Large intestine (tissue), 3 donors: ENCODE data around the gene SORCS2. TPM values are rescaled to one million over a fixed set of nuclear protein-coding genes. Genes with fewer than 3 reads are reported as not detected.

Experiments used
- DNase-seq, 2 donors: peaks; one replicate each; pipeline versions ENCODE4 v3.0.0 to v3.0.0-alpha.2; 2013
- H3K27ac ChIP-seq: one replicate; pipeline ENCODE4 v1.5.1; 2013; ENCODE audit warnings: low read length
- H3K27me3 ChIP-seq: 2 replicates; pipeline ENCODE4 v1.6.1; 2013; ENCODE audit warnings: low read length; ENCODE audit not compliant: control insufficient read depth, insufficient read depth
- H3K36me3 ChIP-seq: 2 replicates; pipeline ENCODE4 v1.6.1; 2013; ENCODE audit warnings: low read length; ENCODE audit not compliant: control insufficient read depth, insufficient read depth
- H3K4me1 ChIP-seq: one replicate; pipeline ENCODE4 v1.6.1; 2013; ENCODE audit warnings: low read length; ENCODE audit not compliant: control insufficient read depth, insufficient read depth
- H3K4me3 ChIP-seq: one replicate; pipeline ENCODE4 v1.5.1; 2013; ENCODE audit warnings: low read length
- H3K9me3 ChIP-seq: one replicate; pipeline ENCODE4 v1.6.1; 2013; ENCODE audit warnings: mild to moderate bottlenecking, low read depth, low read length, moderate library complexity; ENCODE audit not compliant: control insufficient read depth
- WGBS: methylation state at CpG from one replicate; pipeline ENCODE4 v1.1.5; 2013; ENCODE audit warnings: low lambda C conversion rate; ENCODE audit not compliant: insufficient coverage; 5-methylcytosine and 5-hydroxymethylcytosine counted together
- polyA plus RNA-seq: library from polyadenylated mRNA; unstranded; fragments of 120-200 nt; gene quantifications from one replicate; pipeline ENCODE4 v1.2.1, GENCODE V29; 2013

The SORCS2 gene
- polyA plus RNA-seq, 1 donor, result 3.6 TPM

GRCh38 chr4:7462509-7462971 lies 270.2 kb downstream of the SORCS2 start:
- H3K4me3 ChIP-seq, result no peak overlapping the region
- H3K36me3 ChIP-seq, result no peaks in the 10 kb centered on the region
- peaks cover 5% of the 10 kb centered on the region for H3K4me1 ChIP-seq
- peak; percentile 38 to 60 for DNase-seq
- peaks cover 8% of the 10 kb centered on the region for H3K27me3 ChIP-seq
- no peak overlapping the region for H3K27ac ChIP-seq
- no CpG with 5 or more reads among the region's 11 CpGs for WGBS
- peaks cover 4% of the 10 kb centered on the region for H3K9me3 ChIP-seq

- Histone ChIP-seq H3K27ac (no peak overlapping the region), H3K9me3 (peaks cover 4% of the 10 kb centered on the region), H3K4me3 (no peak overlapping the region), H3K27me3 (peaks cover 8% of the 10 kb centered on the region), H3K36me3 (no peaks in the 10 kb centered on the region), H3K4me1 (peaks cover 5% of the 10 kb centered on the region)
- no CpG with 5 or more reads among the region's 20 CpGs for WGBS
- no peak for DNase-seq
Observed at GRCh38 chr4:7463566-7464258, 271.4 kb downstream of the SORCS2 start.

- Histone ChIP-seq H3K27me3 (peaks cover 8% of the 10 kb centered on the region), H3K36me3 (no peaks in the 10 kb centered on the region), H3K4me1 (peaks cover 5% of the 10 kb centered on the region), H3K9me3 (peaks cover 4% of the 10 kb centered on the region), H3K4me3 (no peak overlapping the region), H3K27ac (no peak overlapping the region)
- no CpG with 5 or more reads among the region's 5 CpGs for WGBS
- DNase-seq, result no peak
Observed at GRCh38 chr4:7464259-7464655, 271.9 kb downstream of the SORCS2 start.

GRCh38 chr4:7465017-7465416 lies 272.7 kb downstream of the SORCS2 start:
- no peaks in the 10 kb centered on the region for H3K36me3 ChIP-seq
- no peak for DNase-seq
- peaks cover 5% of the 10 kb centered on the region for H3K4me1 ChIP-seq
- WGBS, result 90% methylated on average over 2 of the region's 9 CpGs
- peaks cover 8% of the 10 kb centered on the region for H3K27me3 ChIP-seq
- no peak overlapping the region for H3K27ac ChIP-seq
- peaks cover 4% of the 10 kb centered on the region for H3K9me3 ChIP-seq
- H3K4me3 ChIP-seq, result no peak overlapping the region

GRCh38 chr4:7466215-7466614 lies 273.9 kb downstream of the SORCS2 start:
- no peaks in the 10 kb centered on the region for H3K36me3 ChIP-seq
- DNase-seq, result no peak
- peaks cover 8% of the 10 kb centered on the region for H3K27me3 ChIP-seq
- no peak overlapping the region for H3K4me3 ChIP-seq
- no CpG with 5 or more reads among the region's 8 CpGs for WGBS
- H3K4me1 ChIP-seq, result peaks cover 5% of the 10 kb centered on the region
- no peak overlapping the region for H3K27ac ChIP-seq
- H3K9me3 ChIP-seq, result peaks cover 4% of the 10 kb centered on the region

GRCh38 chr4:7466904-7467303 lies 274.6 kb downstream of the SORCS2 start:
- H3K27me3 ChIP-seq, result peaks cover 7% of the 10 kb centered on the region
- DNase-seq, result no peak
- no CpG with 5 or more reads among the region's 7 CpGs for WGBS

GRCh38 chr4:7467471-7467870 lies 275.1 kb downstream of the SORCS2 start:
- WGBS, result no CpG with 5 or more reads among the region's 7 CpGs
- peaks cover 4% of the 10 kb centered on the region for H3K9me3 ChIP-seq
- H3K4me1 ChIP-seq, result peaks cover 1% of the 10 kb centered on the region
- no peak overlapping the region for H3K27ac ChIP-seq
- no peak for DNase-seq
- peaks cover 8% of the 10 kb centered on the region for H3K27me3 ChIP-seq
- H3K4me3 ChIP-seq, result no peak overlapping the region
- no peaks in the 10 kb centered on the region for H3K36me3 ChIP-seq

More at GRCh38 chr4:7466904-7467303, 274.6 kb downstream of the SORCS2 start:
- no peak overlapping the region for H3K27ac ChIP-seq
- no peaks in the 10 kb centered on the region for H3K36me3 ChIP-seq
- peaks cover 5% of the 10 kb centered on the region for H3K4me1 ChIP-seq
- H3K4me3 ChIP-seq, result no peak overlapping the region
- H3K9me3 ChIP-seq, result peaks cover 4% of the 10 kb centered on the region

GRCh38 chr4:7469023-7469422 lies 276.7 kb downstream of the SORCS2 start:
- Histone ChIP-seq H3K27ac (no peak overlapping the region), H3K9me3 (peaks cover 4% of the 10 kb centered on the region), H3K4me3 (no peak overlapping the region), H3K27me3 (peaks cover 4% of the 10 kb centered on the region), H3K4me1 (no peaks in the 10 kb centered on the region), H3K36me3 (no peaks in the 10 kb centered on the region)
- no peak for DNase-seq
- WGBS, result 94% methylated on average over 2 of the region's 4 CpGs

GRCh38 chr4:7470111-7470510 lies 277.8 kb downstream of the SORCS2 start:
- no peak overlapping the region for H3K4me3 ChIP-seq
- H3K9me3 ChIP-seq, result peaks cover 4% of the 10 kb centered on the region
- WGBS, result 94% methylated on average over 3 of the region's 3 CpGs
- H3K27me3 ChIP-seq, result peaks cover 4% of the 10 kb centered on the region
- no peak for DNase-seq
- no peak overlapping the region for H3K27ac ChIP-seq
- no peaks in the 10 kb centered on the region for H3K36me3 ChIP-seq
- H3K4me1 ChIP-seq, result no peaks in the 10 kb centered on the region

GRCh38 chr4:7470522-7471128 lies 278.3 kb downstream of the SORCS2 start:
- DNase-seq, result no peak
- Histone ChIP-seq H3K27ac (no peak overlapping the region), H3K9me3 (peaks cover 4% of the 10 kb centered on the region), H3K36me3 (no peaks in the 10 kb centered on the region), H3K27me3 (peaks cover 4% of the 10 kb centered on the region), H3K4me1 (no peaks in the 10 kb centered on the region), H3K4me3 (no peak overlapping the region)
- no CpG with 5 or more reads among the region's 8 CpGs for WGBS
